SJCRH30 (cell line): ENCODE data around the gene SLC7A10. TPM values are rescaled to one million over a fixed set of nuclear protein-coding genes. Genes with fewer than 3 reads are reported as not detected.

Source experiments
- DNase-seq, 2 experiments: peaks; one replicate each; pipeline ENCODE4 v3.0.0-alpha.2; 2015 to 2020
- H3K27ac ChIP-seq: fragments of 250-450 bp; sonication (Bioruptor Pico); 2 replicates; pipeline ENCODE4 v1.5.1; 2020; ENCODE audit warnings: mild to moderate bottlenecking, moderate library complexity
- H3K27me3 ChIP-seq: fragments of 250-450 bp; sonication (Bioruptor Pico); 2 replicates; pipeline ENCODE4 v1.5.1; 2020; ENCODE audit warnings: mild to moderate bottlenecking, moderate library complexity
- H3K36me3 ChIP-seq: fragments of 250-450 bp; sonication (Bioruptor Pico); 2 replicates; pipeline ENCODE4 v1.5.1; 2020; ENCODE audit warnings: mild to moderate bottlenecking, moderate library complexity
- H3K4me1 ChIP-seq: fragments of 250-450 bp; sonication (Bioruptor Pico); 2 replicates; pipeline ENCODE4 v1.5.1; 2020; ENCODE audit warnings: mild to moderate bottlenecking, moderate library complexity
- H3K4me3 ChIP-seq: fragments of 250-450 bp; sonication (Bioruptor Pico); 2 replicates; pipeline ENCODE4 v1.5.1; 2020; ENCODE audit warnings: mild to moderate bottlenecking, moderate library complexity
- H3K9me3 ChIP-seq: fragments of 250-450 bp; sonication (Bioruptor Pico); replicated peaks from 2 replicates; pipeline ENCODE4 v1.5.1; 2020; ENCODE audit warnings: mild to moderate bottlenecking, moderate library complexity
- total RNA-seq: library from RNA; depleted of rRNA; stranded (reverse); fragments of >200 nt; shearing (Covaris generic); gene quantifications from 2 replicates; pipeline ENCODE4 v1.2.3, GENCODE V29; 2014; rRNA removed

The SLC7A10 gene
- total RNA-seq, 1 experiment from 2014 or later = not detected

DNA sequence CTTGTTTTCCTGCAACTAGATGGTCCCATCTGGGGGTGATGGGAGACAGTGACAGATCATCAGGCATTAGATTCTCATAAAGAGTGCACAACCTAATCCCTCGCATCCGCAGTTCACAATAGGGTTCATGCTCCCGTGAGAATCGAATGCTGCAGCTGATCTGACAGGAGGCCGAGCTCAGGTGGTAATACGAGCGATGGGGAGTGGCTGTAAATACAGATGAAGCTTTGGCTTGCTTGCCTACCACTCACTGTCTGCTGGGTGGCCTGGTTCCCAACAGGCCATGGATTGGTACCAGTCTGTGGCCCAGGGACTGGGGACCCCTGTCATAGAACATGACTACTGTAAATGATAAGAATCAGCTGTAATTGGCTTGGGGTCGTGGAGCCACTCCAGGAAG, 65.8 kb downstream of the SLC7A10 start:
- H3K9me3 ChIP-seq = no peaks in the 10 kb centered on the region
- H3K4me3 ChIP-seq = no peak overlapping the region
- DNase-seq = no peak
- no peak overlapping the region for H3K27ac ChIP-seq
- H3K36me3 ChIP-seq = no peaks in the 10 kb centered on the region
- no peaks in the 10 kb centered on the region for H3K4me1 ChIP-seq
- no peaks in the 10 kb centered on the region for H3K27me3 ChIP-seq

DNA sequence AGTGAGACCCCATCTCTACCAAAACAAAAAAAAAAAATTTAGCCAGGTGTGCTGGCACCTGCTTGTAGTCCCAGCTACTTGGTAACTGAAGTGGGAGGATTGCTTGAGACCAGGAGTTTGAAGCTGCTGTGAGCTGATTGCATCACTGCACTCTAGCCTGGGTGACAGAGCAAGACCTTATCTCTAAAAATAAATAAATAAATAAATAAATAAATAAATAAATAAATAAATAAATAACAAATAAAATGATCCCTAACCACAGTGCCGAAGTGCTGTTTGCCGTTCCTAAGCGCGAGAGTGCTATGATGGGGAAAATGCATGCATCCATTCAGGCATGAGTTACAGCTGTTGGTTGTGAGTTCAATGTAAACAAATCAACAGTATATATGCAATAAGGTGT, 66.5 kb downstream of the SLC7A10 start:
- no peak overlapping the region for H3K27ac ChIP-seq
- H3K4me3 ChIP-seq = no peak overlapping the region
- no peaks in the 10 kb centered on the region for H3K27me3 ChIP-seq
- no peak for DNase-seq
- no peaks in the 10 kb centered on the region for H3K4me1 ChIP-seq
- no peaks in the 10 kb centered on the region for H3K9me3 ChIP-seq
- H3K36me3 ChIP-seq = no peaks in the 10 kb centered on the region

Other genes starting within 250 kb of the SLC7A10 start
- gene RHPN2, start 161.0 kb downstream of the SLC7A10 start, total RNA-seq = 12.6 and 12.7 TPM in 2 replicates
- gene GPATCH1, start 144.7 kb downstream of the SLC7A10 start, total RNA-seq = 12.6 and 12.7 TPM in 2 replicates
- not detected in 2 replicates for gene WDR88, start 93.7 kb downstream of the SLC7A10 start, total RNA-seq
- gene LRP3, start 31.5 kb downstream of the SLC7A10 start, total RNA-seq = 32.0 and 33.4 TPM in 2 replicates
- 5.8 and 5.9 TPM in 2 replicates for gene CEBPA, start 76.7 kb upstream of the SLC7A10 start, total RNA-seq
- gene CEBPG, start 147.9 kb upstream of the SLC7A10 start, total RNA-seq = 30.0 and 36.6 TPM in 2 replicates